ENCODE measurements around the gene GOLGB1. TPM values are rescaled to one million over a fixed set of nuclear protein-coding genes. Genes with fewer than 3 reads are reported as not detected.
"Not testable (repeated sequence)": the region's sequence is repeated elsewhere in the genome, so short reads cannot be mapped to it uniquely, and the experiment has no call there.

The GOLGB1 gene
- total RNA-seq, 6 donors from 2014 or later, result 46.4 to 116 (median 51.8) TPM

GRCh38 chr3:121690777-121691405 lies 58.6 kb downstream of the GOLGB1 start:
- 94 to 98% methylated on average over 2 of the region's 2 CpGs for WGBS, 2 donors
- Histone ChIP-seq H3K27ac (no peak overlapping the region), H3K36me3 (peaks cover 11 to 64% (median 17%) of the 10 kb centered on the region in 4 donors), H3K4me1 (no peaks in the 10 kb centered on the region), H3K4me3 (no peak overlapping the region), H3K27me3 (no peaks in the 10 kb centered on the region), H3K9me3 (no peaks in the 10 kb centered on the region)
- TF ChIP-seq POLR2AphosphoS5 (IDR thresholded peaks at IDR 0.05) (no peak), POLR2A (IDR thresholded peaks at IDR 0.05) (no peak), EP300 (IDR thresholded peaks at IDR 0.05) (no peak)
- ATAC-seq (ENCODE audit: low FRiP score in 2 of 2) (no peak), DNase-seq (no peak)

GRCh38 chr3:121688747-121689146 lies 60.8 kb downstream of the GOLGB1 start:
- not testable (repeated sequence) for H3K4me1 ChIP-seq; H3K4me3 ChIP-seq; H3K9me3 ChIP-seq; ATAC-seq (ENCODE audit: low FRiP score in 2 of 2); H3K27ac ChIP-seq; H3K27me3 ChIP-seq
- WGBS, 2 donors, result 89 to 98% methylated on average over 1 to 22 of the region's 31 CpGs
- H3K36me3 ChIP-seq, result peaks cover 11 to 75% (median 17%) of the 10 kb centered on the region in 4 donors
- DNase-seq, result peak in 1 of 2 donors; percentile 50

- Histone ChIP-seq H3K4me3 (no peak overlapping the region), H3K4me1 (no peaks in the 10 kb centered on the region), H3K9me3 (peaks cover 0 to 6% (median 0%) of the 10 kb centered on the region in 4 donors), H3K36me3 (peaks cover 15 to 80% (median 30%) of the 10 kb centered on the region in 4 donors), H3K27ac (no peak overlapping the region), H3K27me3 (no peaks in the 10 kb centered on the region)
- 95 to 100% methylated on average over 1 of the region's 1 CpG for WGBS, 2 donors
- ATAC-seq (ENCODE audit: low FRiP score in 2 of 2), result no peak
- TF ChIP-seq POLR2A (IDR thresholded peaks at IDR 0.05) (no peak), EP300 (IDR thresholded peaks at IDR 0.05) (no peak), CTCF (IDR thresholded peaks at IDR 0.05) (no peak), POLR2AphosphoS5 (IDR thresholded peaks at IDR 0.05) (no peak)
- DNase-seq, result no peak
These were observed 67.7 kb downstream of the GOLGB1 start for GRCh38 chr3:121681792-121682191.

- Histone ChIP-seq H3K4me1 (no peaks in the 10 kb centered on the region), H3K27me3 (no peaks in the 10 kb centered on the region), H3K4me3 (no peak overlapping the region), H3K27ac (no peak overlapping the region), H3K9me3 (no peaks in the 10 kb centered on the region), H3K36me3 (peaks cover 22 to 98% (median 49%) of the 10 kb centered on the region in 4 donors)
- 95 to 100% methylated on average over 2 of the region's 2 CpGs for WGBS, 2 donors
- no peak for DNase-seq
- no peak for ATAC-seq (ENCODE audit: low FRiP score in 2 of 2)
- TF ChIP-seq POLR2A (IDR thresholded peaks at IDR 0.05), result no peak
- no peak for TF ChIP-seq EP300 (IDR thresholded peaks at IDR 0.05)
- TF ChIP-seq POLR2AphosphoS5 (IDR thresholded peaks at IDR 0.05), result no peak
- no peak for TF ChIP-seq CTCF (IDR thresholded peaks at IDR 0.05)
These were observed 72.4 kb downstream of the GOLGB1 start for GRCh38 chr3:121677141-121677540.

- Histone ChIP-seq H3K27ac (peak overlapping the region in 3 of 4 donors; percentile 33 to 53 (median 40)), H3K36me3 (peaks cover 18 to 98% (median 45%) of the 10 kb centered on the region in 4 donors), H3K27me3 (no peaks in the 10 kb centered on the region), H3K4me3 (no peak overlapping the region), H3K9me3 (no peaks in the 10 kb centered on the region), H3K4me1 (peaks cover 0 to 4% (median 0%) of the 10 kb centered on the region in 4 donors)
- no peak for DNase-seq
- no peak for TF ChIP-seq POLR2AphosphoS5 (IDR thresholded peaks at IDR 0.05)
- TF ChIP-seq EP300 (IDR thresholded peaks at IDR 0.05), result no peak
- no peak for TF ChIP-seq POLR2A (IDR thresholded peaks at IDR 0.05)
- TF ChIP-seq CTCF (IDR thresholded peaks at IDR 0.05), result no peak
- ATAC-seq (ENCODE audit: low FRiP score in 2 of 2), result peak in 1 of 2 donors; percentile 68
These were observed 78.9 kb downstream of the GOLGB1 start for GRCh38 chr3:121670676-121671075.

- peaks cover 26 to 98% (median 57%) of the 10 kb centered on the region in 4 donors for H3K36me3 ChIP-seq
- ATAC-seq (ENCODE audit: low FRiP score in 2 of 2) (peak in 1 of 2 donors; percentile 65), DNase-seq (no peak)
- peaks cover 0 to 4% (median 0%) of the 10 kb centered on the region in 4 donors for H3K4me1 ChIP-seq
- 65 to 83% methylated on average over 4 of the region's 4 CpGs for WGBS, 2 donors
- H3K27ac ChIP-seq, result peak overlapping the region; percentile 28 to 75 (median 63)
- H3K27me3 ChIP-seq, result no peaks in the 10 kb centered on the region
- no peak overlapping the region for H3K4me3 ChIP-seq
- H3K9me3 ChIP-seq, result no peaks in the 10 kb centered on the region
- TF ChIP-seq POLR2A (IDR thresholded peaks at IDR 0.05), result no peak
- TF ChIP-seq EP300 (IDR thresholded peaks at IDR 0.05), result no peak
- no peak for TF ChIP-seq CTCF (IDR thresholded peaks at IDR 0.05)
- no peak for TF ChIP-seq POLR2AphosphoS5 (IDR thresholded peaks at IDR 0.05)
These were observed 82.2 kb downstream of the GOLGB1 start for GRCh38 chr3:121667333-121667732.
